SK-N-SH treated with all-trans-retinoic acid at 6 μM for 48 hours (cell line): ENCODE results near the gene UCN3.

Source experiments
- CSRNP3 ChIP-seq: fragments of 250-450 bp; sonication (Bioruptor Pico); IDR thresholded peaks from 2 replicates; pipeline ENCODE4 v1.5.1; 2021; ENCODE audit warnings: mild to moderate bottlenecking, moderate library complexity
- ISL1 ChIP-seq: fragments of 250-450 bp; sonication (Bioruptor Pico); IDR thresholded peaks from 2 replicates; pipeline ENCODE4 v2.1.2; 2022; ENCODE audit warnings: mild to moderate bottlenecking, moderate library complexity
- PATZ1 ChIP-seq: fragments of 250-450 bp; sonication (Bioruptor Pico); IDR thresholded peaks from 2 replicates; pipeline ENCODE4 v1.8.0; 2020; ENCODE audit warnings: mild to moderate bottlenecking, moderate library complexity, borderline replicate concordance
- POU6F1 ChIP-seq: fragments of 250-450 bp; sonication (Bioruptor Pico); IDR thresholded peaks from 2 replicates; pipeline ENCODE4 v1.8.0; 2021; ENCODE audit warnings: low read depth, mild to moderate bottlenecking, moderate library complexity, borderline replicate concordance
- PPARA ChIP-seq: fragments of 250-450 bp; sonication (Bioruptor Pico); IDR thresholded peaks from 2 replicates; pipeline ENCODE4 v1.5.0; 2020; ENCODE audit warnings: mild to moderate bottlenecking, borderline replicate concordance
- TSHZ2 ChIP-seq: fragments of 250-450 bp; sonication (Bioruptor Pico); IDR thresholded peaks from 2 replicates; pipeline ENCODE4 v1.5.0; 2020; ENCODE audit warnings: mild to moderate bottlenecking, moderate library complexity
- ZNF70 ChIP-seq: fragments of 450-650 bp; formaldehyde crosslinking; IDR thresholded peaks from 2 replicates; pipeline ENCODE4 v1.5.0; 2020; ENCODE audit warnings: mild to moderate bottlenecking, moderate library complexity
- ZNF8 ChIP-seq: fragments of 450-650 bp; formaldehyde crosslinking; IDR thresholded peaks from 2 replicates; pipeline ENCODE4 v1.5.0; 2020; ENCODE audit warnings: mild to moderate bottlenecking, moderate library complexity

GRCh38 chr10:5355594-5356301 is 9.0 kb upstream of the UCN3 start:
- no peak for TF ChIP-seq PPARA
- no peak for TF ChIP-seq PATZ1 (CRISPR knock-in tag)
- TF ChIP-seq TSHZ2 (CRISPR knock-in tag): no peak
- no peak for TF ChIP-seq CSRNP3
- TF ChIP-seq POU6F1 (CRISPR knock-in tag): no peak
- TF ChIP-seq ISL1: no peak
- TF ChIP-seq ZNF8: no peak
- TF ChIP-seq ZNF70: no peak
